Vagina (tissue), 2 donors: ENCODE data around the gene MRGPRX1. TPM values are rescaled to one million over a fixed set of nuclear protein-coding genes. Genes with fewer than 3 reads are reported as not detected.
"Not testable (repeated sequence)": the region's sequence is repeated elsewhere in the genome, so short reads cannot be mapped to it uniquely, and the experiment has no call there.

Experiments used
- DNase-seq, 2 donors: peaks; one replicate each; pipeline ENCODE4 v3.0.0-alpha.2; 2017; ENCODE audit errors: extremely low spot score in 2 of 2
- H3K27ac ChIP-seq: fragments of 200-600 bp; sonication (generic); one replicate; pipeline ENCODE4 v1.5.1; 2019
- H3K27me3 ChIP-seq: fragments of 200-600 bp; sonication (generic); one replicate; pipeline ENCODE4 v1.5.1; 2019
- H3K36me3 ChIP-seq, 2 donors: fragments of 200-600 bp; sonication (generic); one replicate each; pipeline ENCODE4 v1.5.1; 2017 to 2019
- H3K4me1 ChIP-seq: fragments of 200-600 bp; sonication (generic); one replicate; pipeline ENCODE4 v1.5.1; 2019
- H3K4me3 ChIP-seq, 2 donors: fragments of 200-600 bp; sonication (generic); 1 replicate in 1 of 2; 2 replicates in 1 of 2; pipeline ENCODE4 v1.5.1; 2016 to 2019
- H3K9me3 ChIP-seq: fragments of 200-600 bp; sonication (generic); one replicate; pipeline ENCODE4 v1.5.1; 2019
- CTCF ChIP-seq, 3 experiments: fragments of 450-650 bp in 2 of 3; fragments of 200-600 bp in 1 of 3; sonication (generic) in 1 of 3; IDR thresholded peaks; one replicate each; pipeline ENCODE4 v1.5.1; 2017 to 2019; ENCODE audit warnings: antibody characterized with exemption in 3 of 3, mild to moderate bottlenecking in 2 of 3, moderate library complexity in 2 of 3
- POLR2A ChIP-seq, 2 donors: fragments of 450-650 bp; IDR thresholded peaks; one replicate each; pipeline ENCODE4 v1.6.1; 2017; ENCODE audit warnings: antibody characterized with exemption in 2 of 2, mild to moderate bottlenecking in 2 of 2, moderate library complexity in 2 of 2
- POLR2AphosphoS5 ChIP-seq, 2 donors: sonication (generic); formaldehyde crosslinking; IDR thresholded peaks; one replicate each; pipeline ENCODE4 v1.9.0; 2017; ENCODE audit warnings: antibody characterized with exemption in 2 of 2, mild to moderate bottlenecking in 2 of 2, low read depth in 1 of 2; ENCODE audit not compliant: insufficient read depth in 1 of 2
- intact Hi-C: fragments of 100-400 bp; cut with DNase I; formaldehyde crosslinking; loops from one replicate; pipeline ENCODE4 v1.15.1; 2023
- total RNA-seq: library from RNA; depleted of rRNA; stranded (reverse); fragments of >200 nt; gene quantifications from one replicate; pipeline ENCODE4 v1.2.3, GENCODE V29; 2016

MRGPRX1 gene
- total RNA-seq, 1 donor from 2014 or later, result not detected

DNA sequence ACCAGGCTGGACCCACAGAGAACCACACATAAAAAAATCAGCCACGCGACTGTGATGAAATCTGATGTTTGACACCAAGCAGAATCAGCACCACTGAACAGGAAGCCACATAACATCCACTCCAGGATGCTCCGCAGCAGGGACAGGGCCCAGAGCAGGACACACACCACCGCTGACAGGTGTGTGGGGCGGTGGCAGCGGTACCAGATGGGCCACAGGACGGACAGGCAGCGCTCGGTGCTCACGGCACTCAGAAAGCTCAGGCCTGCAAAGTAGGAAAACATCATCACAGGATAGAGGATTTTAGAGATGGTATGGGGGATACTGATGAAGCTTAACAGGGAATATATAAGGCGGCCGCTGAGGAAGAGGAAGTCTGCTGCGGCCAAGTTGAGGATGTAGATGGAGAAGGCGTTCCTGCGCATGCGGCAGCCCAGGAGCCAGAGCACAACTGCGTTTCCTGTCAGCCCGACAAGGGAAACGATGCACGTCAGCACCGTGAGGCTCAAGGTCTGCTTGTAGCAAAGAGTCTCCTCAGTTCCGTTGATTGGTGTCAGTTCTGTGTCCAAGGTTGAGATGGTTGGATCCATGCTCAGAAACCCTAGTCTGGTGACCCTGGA lies 4.9 kb downstream of the MRGPRX1 start:
- Histone ChIP-seq H3K27ac (no peak overlapping the region), H3K27me3 (no peaks in the 10 kb centered on the region), H3K4me1 (no peaks in the 10 kb centered on the region), H3K9me3 (no peaks in the 10 kb centered on the region), H3K36me3 (no peaks in the 10 kb centered on the region), H3K4me3 (no peak overlapping the region)
- no peak for TF ChIP-seq POLR2A (IDR thresholded peaks at IDR 0.05)
- TF ChIP-seq CTCF (IDR thresholded peaks at IDR 0.05), result no peak
- TF ChIP-seq POLR2AphosphoS5 (IDR thresholded peaks at IDR 0.05; ENCODE audit: insufficient read depth in 1 of 2, low read depth in 1 of 2), result no peak
- no peak for DNase-seq
- intact Hi-C loops, result no loop called here

- Histone ChIP-seq H3K4me3 (no peak overlapping the region), H3K9me3 (no peaks in the 10 kb centered on the region), H3K4me1 (no peaks in the 10 kb centered on the region), H3K27ac (no peak overlapping the region), H3K36me3 (no peaks in the 10 kb centered on the region), H3K27me3 (no peaks in the 10 kb centered on the region)
- intact Hi-C loops, result no loop called here
- no peak for TF ChIP-seq CTCF (IDR thresholded peaks at IDR 0.05)
- TF ChIP-seq POLR2AphosphoS5 (IDR thresholded peaks at IDR 0.05; ENCODE audit: insufficient read depth in 1 of 2, low read depth in 1 of 2), result no peak
- TF ChIP-seq POLR2A (IDR thresholded peaks at IDR 0.05), result no peak
- DNase-seq, result no peak
Observed at GRCh38 chr11:18927550-18928322, 11.5 kb downstream of the MRGPRX1 start.

DNA sequence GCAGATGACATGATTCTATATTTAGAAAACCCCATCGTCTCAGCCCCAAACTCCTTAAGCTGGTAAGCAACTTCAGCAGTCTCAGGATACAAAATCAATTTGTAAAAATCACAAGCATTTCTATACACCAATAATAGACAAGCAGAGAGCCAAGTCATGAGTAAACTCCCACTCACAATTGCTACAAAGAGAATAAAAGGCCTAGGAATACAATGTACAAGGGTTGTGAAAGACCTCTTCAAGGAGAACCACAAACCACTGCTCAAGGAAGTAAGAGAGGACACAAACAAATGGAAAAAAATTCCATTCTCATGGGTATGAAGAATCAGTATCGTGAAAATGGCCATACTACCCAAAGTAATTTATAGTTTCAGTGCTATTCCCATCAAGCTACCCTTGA lies 13.8 kb downstream of the MRGPRX1 start:
- H3K9me3 ChIP-seq, H3K4me3 ChIP-seq, intact Hi-C loops, H3K4me1 ChIP-seq, H3K27ac ChIP-seq, H3K36me3 ChIP-seq, H3K27me3 ChIP-seq, DNase-seq: not testable (repeated sequence)

GRCh38 chr11:18912883-18913282 lies 26.3 kb downstream of the MRGPRX1 start:
- TF ChIP-seq POLR2A (IDR thresholded peaks at IDR 0.05), result no peak
- TF ChIP-seq CTCF (IDR thresholded peaks at IDR 0.05), result no peak
- TF ChIP-seq POLR2AphosphoS5 (IDR thresholded peaks at IDR 0.05; ENCODE audit: insufficient read depth in 1 of 2, low read depth in 1 of 2), result no peak
- intact Hi-C loops, result no loop called here
- no peak overlapping the region for H3K27ac ChIP-seq

DNA sequence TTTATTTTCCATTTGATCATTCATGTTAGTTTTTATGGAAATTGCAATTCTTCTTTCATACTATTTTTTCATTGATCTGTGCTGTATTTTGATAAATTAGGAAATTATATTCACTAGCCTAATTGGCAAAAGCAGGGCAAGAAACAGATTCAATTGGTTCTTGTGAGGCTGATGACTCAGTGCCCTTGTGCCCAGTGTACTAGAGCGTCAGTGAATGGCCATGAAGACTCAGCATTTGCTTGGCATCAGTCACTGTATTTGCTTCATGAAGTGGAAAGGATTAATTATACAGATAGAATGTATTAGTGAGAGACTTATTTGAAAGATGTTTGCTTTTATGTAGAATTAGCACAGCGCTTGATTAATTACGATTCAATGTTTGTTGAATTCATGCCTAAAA lies 31.8 kb downstream of the MRGPRX1 start:
- no peaks in the 10 kb centered on the region for H3K9me3 ChIP-seq
- no peak overlapping the region for H3K4me3 ChIP-seq
- intact Hi-C loops, result no loop called here
- TF ChIP-seq CTCF (IDR thresholded peaks at IDR 0.05), result no peak
- TF ChIP-seq POLR2A (IDR thresholded peaks at IDR 0.05), result no peak
- no peak for TF ChIP-seq POLR2AphosphoS5 (IDR thresholded peaks at IDR 0.05; ENCODE audit: insufficient read depth in 1 of 2, low read depth in 1 of 2)
- no peaks in the 10 kb centered on the region for H3K36me3 ChIP-seq
- H3K4me1 ChIP-seq, result no peaks in the 10 kb centered on the region
- H3K27me3 ChIP-seq, result no peaks in the 10 kb centered on the region
- no peak overlapping the region for H3K27ac ChIP-seq
- no peak for DNase-seq

More at GRCh38 chr11:18912883-18913282, 26.3 kb downstream of the MRGPRX1 start:
- no peak for DNase-seq
- no peaks in the 10 kb centered on the region for H3K36me3 ChIP-seq
- no peak overlapping the region for H3K4me3 ChIP-seq
- no peaks in the 10 kb centered on the region for H3K4me1 ChIP-seq
- no peaks in the 10 kb centered on the region for H3K27me3 ChIP-seq
- no peaks in the 10 kb centered on the region for H3K9me3 ChIP-seq

GRCh38 chr11:18900637-18901036 lies 38.6 kb downstream of the MRGPRX1 start:
- H3K36me3 ChIP-seq, H3K9me3 ChIP-seq, DNase-seq, H3K27me3 ChIP-seq, H3K27ac ChIP-seq, intact Hi-C loops, H3K4me3 ChIP-seq, H3K4me1 ChIP-seq: not testable (repeated sequence)

DNA sequence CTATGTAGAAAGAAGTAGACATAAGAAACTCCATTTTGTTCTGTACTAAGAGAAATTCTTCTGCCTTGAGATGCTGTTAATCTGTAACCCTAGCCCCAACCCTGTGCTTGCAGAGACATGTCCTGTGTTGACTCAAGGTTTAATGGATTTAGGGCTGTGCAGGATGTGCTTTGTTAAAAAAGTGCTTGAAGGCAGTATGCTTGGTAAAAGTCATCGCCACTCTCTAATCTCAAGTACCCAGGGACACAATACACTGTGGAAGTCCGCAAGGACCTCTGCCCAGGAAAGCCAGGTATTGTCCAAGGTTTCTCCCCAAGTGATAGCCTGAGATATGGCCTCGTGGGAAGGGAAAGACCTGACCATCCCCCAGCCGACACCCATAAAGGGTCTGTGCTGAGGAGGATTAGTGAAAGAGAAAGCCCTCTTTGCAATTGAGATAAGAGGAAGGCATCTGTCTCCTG lies 39.0 kb downstream of the MRGPRX1 start:
- H3K4me3 ChIP-seq, H3K27me3 ChIP-seq, H3K9me3 ChIP-seq, DNase-seq, intact Hi-C loops, H3K27ac ChIP-seq, H3K4me1 ChIP-seq, H3K36me3 ChIP-seq: not testable (repeated sequence)

GRCh38 chr11:18891712-18892111 lies 47.5 kb downstream of the MRGPRX1 start:
- DNase-seq, H3K27ac ChIP-seq, H3K4me3 ChIP-seq, H3K4me1 ChIP-seq, H3K36me3 ChIP-seq, intact Hi-C loops, H3K9me3 ChIP-seq, H3K27me3 ChIP-seq: not testable (repeated sequence)
